Keratinocyte (primary cell): ENCODE measurements around the gene COL4A4. TPM values are rescaled to one million over a fixed set of nuclear protein-coding genes. Genes with fewer than 3 reads are reported as not detected.

ENCODE experiments used
- DNase-seq: peaks from one replicate; pipeline ENCODE4 v3.0.0-alpha.2; 2011; ENCODE audit warnings: low read depth, missing footprints, low spot score
- FAIRE-seq: peaks from 2 replicates; lab custom pipeline; 2011; peaks lifted over from hg19 to GRCh38; lab: Jason Lieb, UNC
- H2AFZ ChIP-seq: 2 replicates; pipeline ENCODE4 v1.6.0; 2012; ENCODE audit warnings: low read length, control low read depth, inconsistent platforms; ENCODE audit not compliant: control insufficient read depth
- H3K27ac ChIP-seq: 2 replicates; pipeline ENCODE4 v1.5.1; 2011; ENCODE audit warnings: low read length; ENCODE audit not compliant: control insufficient read depth, insufficient read depth
- H3K27me3 ChIP-seq: 3 replicates; pipeline ENCODE4 v1.6.0; 2011; ENCODE audit warnings: low read length; ENCODE audit not compliant: control insufficient read depth, insufficient read depth; ENCODE audit errors: extremely low read depth
- H3K36me3 ChIP-seq, 2 experiments: 2 replicates in 1 of 2; 3 replicates in 1 of 2; pipeline ENCODE4 v1.5.1; 2011; ENCODE audit warnings: low read length in 2 of 2, mild to moderate bottlenecking in 1 of 2; ENCODE audit not compliant: control insufficient read depth in 2 of 2, insufficient read depth in 2 of 2; ENCODE audit errors: extremely low read depth in 1 of 2
- H3K4me1 ChIP-seq: 3 replicates; pipeline ENCODE4 v1.5.1; 2011; ENCODE audit warnings: low read length; ENCODE audit not compliant: control insufficient read depth, insufficient read depth; ENCODE audit errors: extremely low read depth
- H3K4me2 ChIP-seq: 3 replicates; pipeline ENCODE4 v1.6.0; 2011; ENCODE audit warnings: low read depth, low read length; ENCODE audit not compliant: control insufficient read depth, insufficient read depth; ENCODE audit errors: extremely low read depth
- H3K4me3 ChIP-seq, 3 experiments: fragments of 200-600 bp in 1 of 3; sonication (generic) in 1 of 3; 2 replicates in 2 of 3; 3 replicates in 1 of 3; pipeline ENCODE4 v1.5.1; 2011 to 2016; ENCODE audit warnings: low read length in 3 of 3, mild to moderate bottlenecking in 3 of 3, control low read depth in 2 of 3, inconsistent platforms in 1 of 3, low read depth in 1 of 3, mixed read lengths in 1 of 3, mixed run types in 1 of 3, moderate library complexity in 1 of 3; ENCODE audit not compliant: control insufficient read depth in 2 of 3, insufficient read depth in 2 of 3; ENCODE audit errors: extremely low read depth in 1 of 3
- H3K79me2 ChIP-seq: 2 replicates; pipeline ENCODE4 v1.6.0; 2012; ENCODE audit warnings: low read length; ENCODE audit not compliant: control insufficient read depth, insufficient read depth
- H3K9ac ChIP-seq: 3 replicates; pipeline ENCODE4 v1.6.0; 2011; ENCODE audit warnings: low read length; ENCODE audit not compliant: control insufficient read depth, insufficient read depth; ENCODE audit errors: extremely low read depth
- H3K9me1 ChIP-seq: 3 replicates; pipeline ENCODE4 v1.6.0; 2011; ENCODE audit warnings: low read length; ENCODE audit not compliant: control insufficient read depth, insufficient read depth; ENCODE audit errors: extremely low read depth
- H3K9me3 ChIP-seq: 2 replicates; pipeline ENCODE4 v1.5.1; 2012; ENCODE audit warnings: low read depth, low read length; ENCODE audit not compliant: control insufficient read depth
- H4K20me1 ChIP-seq: 3 replicates; pipeline ENCODE4 v1.6.0; 2011; ENCODE audit warnings: low read length; ENCODE audit not compliant: control insufficient read depth, insufficient read depth; ENCODE audit errors: extremely low read depth
- EZH2 ChIP-seq: IDR thresholded peaks from one replicate; pipeline ENCODE4 v1.6.1; 2012; ENCODE audit warnings: inconsistent platforms, mild to moderate bottlenecking, low read length, moderate library complexity
- dilution Hi-C: fragments of 300-500 bp; cut with MboI; formaldehyde crosslinking; loops from one replicate; pipeline ENCODE4 v1.7.0; 2020; ENCODE audit warnings: low sequenced_read_pairs; ENCODE audit not compliant: extremely low pct_ligation_motif_present
- polyA plus RNA-seq, 5 experiments: library from polyadenylated mRNA; depleted of rRNA in 3 of 5; stranded (reverse) in 3 of 5; stranded (forward) in 1 of 5; unstranded in 1 of 5; fragments of >200 nt; gene quantifications; 1 replicate in 1 of 5; 2 replicates in 3 of 5; 3 replicates in 1 of 5; pipeline versions ENCODE4 v1.2.1 to v1.2.3, GENCODE V29; 2011 to 2012; ENCODE audit warnings: missing spikeins in 2 of 5, low read depth in 1 of 5, low replicate concordance in 1 of 5
- TF ChIP-seq, protein P1 (sequence below), 3 experiments: IDR thresholded peaks in 1 of 3; conservative IDR thresholded peaks in 1 of 3; optimal IDR thresholded peaks in 1 of 3; 2 replicates in 2 of 3; 3 replicates in 1 of 3; pipeline versions ENCODE3 to v1.5.1; 2011; ENCODE audit warnings: low read length in 3 of 3, mild to moderate bottlenecking in 3 of 3, moderate library complexity in 2 of 3, control low read depth in 1 of 3, inconsistent platforms in 1 of 3; ENCODE audit not compliant: insufficient read depth in 2 of 3; ENCODE audit errors: extremely low read depth in 1 of 3

COL4A4 gene
- polyA plus RNA-seq, 1 donor (not counting 4 experiments of a cell fraction or from before 2014, with no cell fraction given) = not detected

DNA sequence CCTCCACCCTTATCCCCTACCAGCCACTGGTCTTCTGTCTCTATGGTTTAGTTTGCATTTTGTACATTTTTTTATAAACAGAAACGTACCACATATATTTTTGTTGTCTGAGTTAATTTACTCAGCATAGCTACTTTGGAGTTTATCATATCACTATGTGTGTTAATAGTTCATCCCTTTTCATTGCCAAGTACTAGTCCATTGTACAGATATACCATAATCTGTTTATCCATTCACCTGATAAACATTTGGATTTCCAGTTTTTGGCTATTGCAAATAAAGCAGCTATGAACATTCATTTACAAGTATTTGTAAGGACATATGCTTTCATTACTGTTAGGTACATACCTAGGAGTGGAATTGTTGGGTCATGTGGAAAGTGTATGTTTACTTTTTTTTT lies 204.6 kb downstream of the COL4A4 start:
- H3K27me3 ChIP-seq = no peaks in the 10 kb centered on the region
- no peak overlapping the region for H2AFZ ChIP-seq
- TF ChIP-seq EZH2 = no peak
- TF ChIP-seq, protein P1, sequence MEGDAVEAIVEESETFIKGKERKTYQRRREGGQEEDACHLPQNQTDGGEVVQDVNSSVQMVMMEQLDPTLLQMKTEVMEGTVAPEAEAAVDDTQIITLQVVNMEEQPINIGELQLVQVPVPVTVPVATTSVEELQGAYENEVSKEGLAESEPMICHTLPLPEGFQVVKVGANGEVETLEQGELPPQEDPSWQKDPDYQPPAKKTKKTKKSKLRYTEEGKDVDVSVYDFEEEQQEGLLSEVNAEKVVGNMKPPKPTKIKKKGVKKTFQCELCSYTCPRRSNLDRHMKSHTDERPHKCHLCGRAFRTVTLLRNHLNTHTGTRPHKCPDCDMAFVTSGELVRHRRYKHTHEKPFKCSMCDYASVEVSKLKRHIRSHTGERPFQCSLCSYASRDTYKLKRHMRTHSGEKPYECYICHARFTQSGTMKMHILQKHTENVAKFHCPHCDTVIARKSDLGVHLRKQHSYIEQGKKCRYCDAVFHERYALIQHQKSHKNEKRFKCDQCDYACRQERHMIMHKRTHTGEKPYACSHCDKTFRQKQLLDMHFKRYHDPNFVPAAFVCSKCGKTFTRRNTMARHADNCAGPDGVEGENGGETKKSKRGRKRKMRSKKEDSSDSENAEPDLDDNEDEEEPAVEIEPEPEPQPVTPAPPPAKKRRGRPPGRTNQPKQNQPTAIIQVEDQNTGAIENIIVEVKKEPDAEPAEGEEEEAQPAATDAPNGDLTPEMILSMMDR (optimal IDR thresholded peaks at IDR 0.05 in 1 of 3, IDR thresholded peaks at IDR 0.05 in 1 of 3, conservative IDR thresholded peaks at IDR 0.05 in 1 of 3; ENCODE audit: extremely low read depth in 1 of 3, insufficient read depth in 2 of 3, low read length in 3 of 3) = no peak
- H3K27ac ChIP-seq = no peak overlapping the region
- peaks cover 17% of the 10 kb centered on the region for H3K4me1 ChIP-seq
- H3K9me1 ChIP-seq = no peaks in the 10 kb centered on the region
- dilution Hi-C loops = no loop called here
- no peaks in the 10 kb centered on the region for H3K79me2 ChIP-seq
- H4K20me1 ChIP-seq = no peaks in the 10 kb centered on the region
- H3K9me3 ChIP-seq = no peaks in the 10 kb centered on the region
- DNase-seq (no peak), FAIRE-seq (no peak)
- no peak overlapping the region for H3K4me3 ChIP-seq
- no peak overlapping the region for H3K9ac ChIP-seq
- no peaks in the 10 kb centered on the region for H3K36me3 ChIP-seq
- no peak overlapping the region for H3K4me2 ChIP-seq

DNA sequence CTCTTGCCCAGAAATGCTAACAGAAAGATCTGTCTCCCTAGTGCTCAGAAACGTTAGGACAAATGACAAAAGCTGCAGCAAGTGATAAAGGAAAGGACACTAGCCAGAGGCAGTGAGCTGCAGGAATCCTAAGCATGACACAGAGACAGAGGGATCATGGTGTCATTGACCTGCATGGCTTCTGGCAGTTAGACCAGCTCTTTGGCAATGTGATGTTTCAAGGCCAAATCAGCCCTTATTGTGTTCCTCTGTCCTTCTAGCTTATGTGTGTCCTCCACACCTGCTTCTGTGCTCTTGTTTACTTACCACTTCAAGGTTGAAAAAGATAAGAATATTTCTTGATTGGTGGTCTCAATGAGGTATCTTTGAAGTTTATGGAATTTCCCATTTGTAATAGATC lies 207.3 kb downstream of the COL4A4 start:
- DNase-seq = no peak
- no peak for TF ChIP-seq EZH2
- TF ChIP-seq, protein P1 (optimal IDR thresholded peaks at IDR 0.05 in 1 of 3, IDR thresholded peaks at IDR 0.05 in 1 of 3, conservative IDR thresholded peaks at IDR 0.05 in 1 of 3; ENCODE audit: extremely low read depth in 1 of 3, insufficient read depth in 2 of 3, low read length in 3 of 3) = no peak
- H3K9me1 ChIP-seq = no peaks in the 10 kb centered on the region
- H3K9me3 ChIP-seq = no peaks in the 10 kb centered on the region
- H3K27ac ChIP-seq = no peak overlapping the region
- H3K79me2 ChIP-seq = no peaks in the 10 kb centered on the region
- H3K9ac ChIP-seq = no peak overlapping the region
- peaks cover 8% of the 10 kb centered on the region for H3K4me1 ChIP-seq
- H2AFZ ChIP-seq = no peak overlapping the region
- no peaks in the 10 kb centered on the region for H3K36me3 ChIP-seq
- FAIRE-seq = no peak
- H3K4me2 ChIP-seq = no peak overlapping the region
- dilution Hi-C loops = no loop called here
- no peaks in the 10 kb centered on the region for H4K20me1 ChIP-seq
- H3K4me3 ChIP-seq = no peak overlapping the region
- H3K27me3 ChIP-seq = no peaks in the 10 kb centered on the region
